ENCODE results near the gene KAZN. TPM values are rescaled to one million over a fixed set of nuclear protein-coding genes. Genes with fewer than 3 reads are reported as not detected.

The KAZN gene
- total RNA-seq, 1 donor from 2014 or later, result 9.4 TPM

DNA sequence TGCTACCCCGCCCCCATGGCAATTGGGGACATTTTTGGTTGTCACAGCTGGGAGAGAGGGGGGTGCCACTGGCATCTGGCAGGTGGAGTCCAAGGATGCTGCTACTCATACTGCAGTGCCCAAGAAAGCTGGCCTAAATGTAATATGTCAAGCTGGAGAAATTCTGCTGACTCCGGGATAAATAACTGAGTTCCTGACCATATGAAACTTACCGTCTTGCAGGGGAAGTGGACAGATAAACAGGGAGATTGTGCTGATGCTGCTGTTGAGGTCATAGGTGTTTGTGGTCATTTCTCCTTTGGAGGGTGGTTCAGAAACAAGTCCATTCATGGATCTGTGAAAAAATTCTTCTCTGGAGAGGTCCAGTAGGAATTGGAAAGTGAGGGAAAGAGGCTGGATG, 54.4 kb downstream of the KAZN start:
- Mint-ChIP-seq H3K9me3 (ENCODE audit: unreplicated experiment) (no peaks in the 10 kb centered on the region), H3K27me3 (ENCODE audit: low read depth, unreplicated experiment) (peaks cover 6% of the 10 kb centered on the region), H3K36me3 (ENCODE audit: low read depth, unreplicated experiment) (no peaks in the 10 kb centered on the region), H3K4me1 (ENCODE audit: low read depth, unreplicated experiment) (peaks cover 10% of the 10 kb centered on the region), H3K27ac (ENCODE audit: unreplicated experiment) (no peak overlapping the region), H3K4me3 (ENCODE audit: unreplicated experiment) (no peak overlapping the region)
- no peak overlapping the region for H3K9ac ChIP-seq (ENCODE audit: low read length)
- TF ChIP-seq, protein P1, sequence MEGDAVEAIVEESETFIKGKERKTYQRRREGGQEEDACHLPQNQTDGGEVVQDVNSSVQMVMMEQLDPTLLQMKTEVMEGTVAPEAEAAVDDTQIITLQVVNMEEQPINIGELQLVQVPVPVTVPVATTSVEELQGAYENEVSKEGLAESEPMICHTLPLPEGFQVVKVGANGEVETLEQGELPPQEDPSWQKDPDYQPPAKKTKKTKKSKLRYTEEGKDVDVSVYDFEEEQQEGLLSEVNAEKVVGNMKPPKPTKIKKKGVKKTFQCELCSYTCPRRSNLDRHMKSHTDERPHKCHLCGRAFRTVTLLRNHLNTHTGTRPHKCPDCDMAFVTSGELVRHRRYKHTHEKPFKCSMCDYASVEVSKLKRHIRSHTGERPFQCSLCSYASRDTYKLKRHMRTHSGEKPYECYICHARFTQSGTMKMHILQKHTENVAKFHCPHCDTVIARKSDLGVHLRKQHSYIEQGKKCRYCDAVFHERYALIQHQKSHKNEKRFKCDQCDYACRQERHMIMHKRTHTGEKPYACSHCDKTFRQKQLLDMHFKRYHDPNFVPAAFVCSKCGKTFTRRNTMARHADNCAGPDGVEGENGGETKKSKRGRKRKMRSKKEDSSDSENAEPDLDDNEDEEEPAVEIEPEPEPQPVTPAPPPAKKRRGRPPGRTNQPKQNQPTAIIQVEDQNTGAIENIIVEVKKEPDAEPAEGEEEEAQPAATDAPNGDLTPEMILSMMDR (IDR thresholded peaks at IDR 0.05; ENCODE audit: insufficient read depth, low read depth, low read length), result no peak
- TF ChIP-seq EZH2 (IDR thresholded peaks at IDR 0.05; ENCODE audit: insufficient read depth, low read length), result no peak
- DNase-seq (ENCODE audit: low read depth), result no peak
- no peaks in the 10 kb centered on the region for H3K9me3 ChIP-seq (ENCODE audit: insufficient read depth, low read depth, low read length)
- FAIRE-seq, result no peak
- no peak overlapping the region for H2AFZ ChIP-seq (ENCODE audit: low read depth, low read length)
- no peak overlapping the region for H3K4me3 ChIP-seq (ENCODE audit: insufficient read depth, low read depth, low read length)
- H3K27ac ChIP-seq (ENCODE audit: low read depth, low read length), result no peak overlapping the region
- H3K79me2 ChIP-seq (ENCODE audit: insufficient read depth, low read length), result no peaks in the 10 kb centered on the region
- no peaks in the 10 kb centered on the region for H3K4me1 ChIP-seq (ENCODE audit: insufficient read depth, low read length)
- no peak overlapping the region for H3K4me2 ChIP-seq (ENCODE audit: low read length)
- no peaks in the 10 kb centered on the region for H4K20me1 ChIP-seq (ENCODE audit: insufficient read depth, low read length)
- H3K36me3 ChIP-seq (ENCODE audit: insufficient read depth, low read length), result no peaks in the 10 kb centered on the region
- peaks cover 7% of the 10 kb centered on the region for H3K27me3 ChIP-seq (ENCODE audit: insufficient read depth, low read length)

DNA sequence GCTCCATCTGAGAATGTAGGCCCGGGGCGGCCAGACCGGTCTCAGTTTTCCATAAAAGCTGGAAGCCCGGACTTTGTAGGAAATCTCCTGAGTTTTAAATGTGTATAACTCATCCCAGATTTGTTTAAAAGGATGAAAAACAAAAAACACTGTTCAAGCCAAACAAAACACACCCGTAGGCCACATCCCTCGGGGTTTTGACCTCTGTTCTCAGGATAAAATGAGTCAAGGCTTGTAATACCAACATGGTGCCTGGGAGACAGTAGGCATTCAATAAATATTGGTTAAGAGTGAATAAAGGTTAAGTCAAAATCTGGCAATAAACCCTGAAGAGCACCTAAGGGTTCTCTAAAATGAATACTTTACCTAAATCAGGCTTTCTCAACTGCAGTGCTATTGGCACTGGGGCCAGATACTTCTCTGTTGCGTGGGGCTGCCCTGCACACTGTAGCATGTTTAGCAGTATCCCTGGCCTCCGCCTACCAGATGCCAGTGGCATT, 55.0 kb downstream of the KAZN start:
- TF ChIP-seq, protein P1 (IDR thresholded peaks at IDR 0.05; ENCODE audit: insufficient read depth, low read depth, low read length), result no peak
- no peak for TF ChIP-seq EZH2 (IDR thresholded peaks at IDR 0.05; ENCODE audit: insufficient read depth, low read length)
- no peak overlapping the region for H3K4me2 ChIP-seq (ENCODE audit: low read length)
- H3K36me3 Mint-ChIP-seq (ENCODE audit: low read depth, unreplicated experiment), result no peaks in the 10 kb centered on the region
- no peaks in the 10 kb centered on the region for H3K9me3 Mint-ChIP-seq (ENCODE audit: unreplicated experiment)
- no peak overlapping the region for H3K9ac ChIP-seq (ENCODE audit: low read length)
- peaks cover 6% of the 10 kb centered on the region for H3K27me3 Mint-ChIP-seq (ENCODE audit: low read depth, unreplicated experiment)
- FAIRE-seq, result no peak
- no peak overlapping the region for H3K4me3 ChIP-seq (ENCODE audit: insufficient read depth, low read depth, low read length)
- no peak overlapping the region for H3K4me3 Mint-ChIP-seq (ENCODE audit: unreplicated experiment)
- no peak overlapping the region for H3K27ac ChIP-seq (ENCODE audit: low read depth, low read length)
- H3K27me3 ChIP-seq (ENCODE audit: insufficient read depth, low read length), result peaks cover 7% of the 10 kb centered on the region
- no peaks in the 10 kb centered on the region for H3K4me1 ChIP-seq (ENCODE audit: insufficient read depth, low read length)
- no peaks in the 10 kb centered on the region for H3K9me3 ChIP-seq (ENCODE audit: insufficient read depth, low read depth, low read length)
- no peaks in the 10 kb centered on the region for H4K20me1 ChIP-seq (ENCODE audit: insufficient read depth, low read length)
- H3K36me3 ChIP-seq (ENCODE audit: insufficient read depth, low read length), result no peaks in the 10 kb centered on the region
- no peak overlapping the region for H3K27ac Mint-ChIP-seq (ENCODE audit: unreplicated experiment)
- H2AFZ ChIP-seq (ENCODE audit: low read depth, low read length), result no peak overlapping the region
- DNase-seq (ENCODE audit: low read depth), result no peak
- no peaks in the 10 kb centered on the region for H3K79me2 ChIP-seq (ENCODE audit: insufficient read depth, low read length)
- H3K4me1 Mint-ChIP-seq (ENCODE audit: low read depth, unreplicated experiment), result peaks cover 6% of the 10 kb centered on the region

DNA sequence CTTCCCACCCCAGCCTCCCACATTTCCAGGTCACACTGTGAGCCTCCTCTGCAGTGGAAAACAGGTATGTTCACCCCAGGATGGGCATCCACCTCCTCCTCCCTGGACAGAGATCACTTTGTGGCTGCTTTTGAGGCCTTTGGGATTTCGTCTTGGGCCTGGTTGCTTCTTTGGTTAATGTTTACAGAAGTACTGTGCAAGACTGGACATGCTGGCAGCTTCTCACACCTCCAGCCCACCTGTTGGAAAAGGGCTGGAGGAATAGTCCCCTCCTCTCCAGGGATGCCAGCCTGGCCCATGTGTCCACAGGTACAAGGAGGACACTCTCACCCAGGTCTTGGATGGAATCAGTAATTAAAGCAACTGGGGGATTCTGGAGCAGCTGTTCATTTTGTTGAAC, 56.1 kb downstream of the KAZN start:
- H3K4me3 Mint-ChIP-seq (ENCODE audit: unreplicated experiment), result no peak overlapping the region
- Histone ChIP-seq H2AFZ (ENCODE audit: low read depth, low read length) (no peak overlapping the region), H3K4me1 (ENCODE audit: insufficient read depth, low read length) (no peaks in the 10 kb centered on the region), H3K9ac (ENCODE audit: low read length) (no peak overlapping the region), H3K4me3 (ENCODE audit: insufficient read depth, low read depth, low read length) (no peak overlapping the region), H3K27me3 (ENCODE audit: insufficient read depth, low read length) (peaks cover 7% of the 10 kb centered on the region), H4K20me1 (ENCODE audit: insufficient read depth, low read length) (no peaks in the 10 kb centered on the region), H3K79me2 (ENCODE audit: insufficient read depth, low read length) (no peaks in the 10 kb centered on the region), H3K36me3 (ENCODE audit: insufficient read depth, low read length) (no peaks in the 10 kb centered on the region), H3K9me3 (ENCODE audit: insufficient read depth, low read depth, low read length) (no peaks in the 10 kb centered on the region), H3K27ac (ENCODE audit: low read depth, low read length) (no peak overlapping the region), H3K4me2 (ENCODE audit: low read length) (no peak overlapping the region)
- FAIRE-seq (no peak), DNase-seq (ENCODE audit: low read depth) (no peak)
- H3K36me3 Mint-ChIP-seq (ENCODE audit: low read depth, unreplicated experiment), result no peaks in the 10 kb centered on the region
- TF ChIP-seq EZH2 (IDR thresholded peaks at IDR 0.05; ENCODE audit: insufficient read depth, low read length), result no peak
- TF ChIP-seq, protein P1 (IDR thresholded peaks at IDR 0.05; ENCODE audit: insufficient read depth, low read depth, low read length), result no peak
- no peak overlapping the region for H3K27ac Mint-ChIP-seq (ENCODE audit: unreplicated experiment)
- H3K27me3 Mint-ChIP-seq (ENCODE audit: low read depth, unreplicated experiment), result peaks cover 6% of the 10 kb centered on the region
- H3K4me1 Mint-ChIP-seq (ENCODE audit: low read depth, unreplicated experiment), result no peaks in the 10 kb centered on the region
- no peaks in the 10 kb centered on the region for H3K9me3 Mint-ChIP-seq (ENCODE audit: unreplicated experiment)
